ENCODE measurements around the gene TPSB2.

DNA sequence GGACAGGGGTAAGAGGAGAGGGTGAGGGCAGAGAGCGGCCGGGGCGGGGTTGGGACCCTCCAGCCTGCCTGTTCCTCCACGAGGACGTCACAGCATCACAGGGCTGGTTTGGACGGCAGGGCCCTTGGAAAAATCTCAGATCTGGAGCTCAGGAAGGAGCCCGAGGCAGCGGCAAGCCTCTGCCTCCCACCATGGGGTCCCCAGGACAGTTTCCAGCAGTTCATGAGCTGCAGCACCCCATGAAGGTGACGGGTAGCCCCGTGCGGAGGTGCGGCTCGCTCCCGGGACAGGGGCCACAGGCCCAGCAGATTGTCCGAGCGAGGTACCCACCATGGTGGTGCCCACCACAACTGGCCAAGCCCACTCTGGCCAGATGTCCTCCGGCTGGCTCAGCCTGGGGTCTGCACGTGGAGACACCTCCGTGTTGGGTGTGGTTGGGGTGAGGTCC, 47.2 kb upstream of the TPSB2 start:
- TF ChIP-seq ZNF560 (tag by site-specific recombination; IDR thresholded peaks at IDR 0.05; ENCODE audit: borderline replicate concordance): no peak
- no peak for TF ChIP-seq TCF7L2 (IDR thresholded peaks at IDR 0.05; ENCODE audit: borderline replicate concordance, low read depth, low read length)
- TF ChIP-seq ZEB2 (tag by site-specific recombination; IDR thresholded peaks at IDR 0.05): no peak
- no peak for TF ChIP-seq MEIS1 (CRISPR knock-in tag; IDR thresholded peaks at IDR 0.05; ENCODE audit: borderline replicate concordance)
- no peak for TF ChIP-seq ZNF571 (tag by site-specific recombination; IDR thresholded peaks at IDR 0.05)
- TF ChIP-seq BCL11A (tag by site-specific recombination; IDR thresholded peaks at IDR 0.05; ENCODE audit: low read depth): no peak
- TF ChIP-seq, protein P1, sequence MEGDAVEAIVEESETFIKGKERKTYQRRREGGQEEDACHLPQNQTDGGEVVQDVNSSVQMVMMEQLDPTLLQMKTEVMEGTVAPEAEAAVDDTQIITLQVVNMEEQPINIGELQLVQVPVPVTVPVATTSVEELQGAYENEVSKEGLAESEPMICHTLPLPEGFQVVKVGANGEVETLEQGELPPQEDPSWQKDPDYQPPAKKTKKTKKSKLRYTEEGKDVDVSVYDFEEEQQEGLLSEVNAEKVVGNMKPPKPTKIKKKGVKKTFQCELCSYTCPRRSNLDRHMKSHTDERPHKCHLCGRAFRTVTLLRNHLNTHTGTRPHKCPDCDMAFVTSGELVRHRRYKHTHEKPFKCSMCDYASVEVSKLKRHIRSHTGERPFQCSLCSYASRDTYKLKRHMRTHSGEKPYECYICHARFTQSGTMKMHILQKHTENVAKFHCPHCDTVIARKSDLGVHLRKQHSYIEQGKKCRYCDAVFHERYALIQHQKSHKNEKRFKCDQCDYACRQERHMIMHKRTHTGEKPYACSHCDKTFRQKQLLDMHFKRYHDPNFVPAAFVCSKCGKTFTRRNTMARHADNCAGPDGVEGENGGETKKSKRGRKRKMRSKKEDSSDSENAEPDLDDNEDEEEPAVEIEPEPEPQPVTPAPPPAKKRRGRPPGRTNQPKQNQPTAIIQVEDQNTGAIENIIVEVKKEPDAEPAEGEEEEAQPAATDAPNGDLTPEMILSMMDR (tag by site-specific recombination; IDR thresholded peaks at IDR 0.05): no peak
- no peak for TF ChIP-seq OVOL3 (tag by site-specific recombination; IDR thresholded peaks at IDR 0.05)
- TF ChIP-seq ZNF747 (tag by site-specific recombination; IDR thresholded peaks at IDR 0.05): no peak
- no peak for TF ChIP-seq ZNF19 (tag by site-specific recombination; IDR thresholded peaks at IDR 0.05; ENCODE audit: low read depth)
- no peak for TF ChIP-seq ZSCAN30 (tag by site-specific recombination; IDR thresholded peaks at IDR 0.05)
- TF ChIP-seq ZNF670 (tag by site-specific recombination; IDR thresholded peaks at IDR 0.05; ENCODE audit: low read depth): no peak
- TF ChIP-seq OSR2 (tag by site-specific recombination; IDR thresholded peaks at IDR 0.05): no peak
